Bronchial epithelial cell (primary cell): ENCODE results near the gene AUTS2. TPM values are rescaled to one million over a fixed set of nuclear protein-coding genes. Genes with fewer than 3 reads are reported as not detected.
A peak's percentile ranks its signal among the peaks of the same experiment; 100 is the strongest.

ENCODE experiments used
- DNase-seq: peaks from one replicate; pipeline ENCODE4 v3.0.0-alpha.2; 2010; ENCODE audit warnings: low read depth
- FAIRE-seq: peaks from 2 replicates; lab custom pipeline; 2011; peaks lifted over from hg19 to GRCh38; lab: Jason Lieb, UNC
- H3K27me3 ChIP-seq: 2 replicates; pipeline ENCODE4 v1.5.1; 2011; ENCODE audit warnings: low read length; ENCODE audit not compliant: control insufficient read depth, insufficient read depth
- H3K36me3 ChIP-seq: 2 replicates; pipeline ENCODE4 v1.5.1; 2011; ENCODE audit warnings: low read length; ENCODE audit not compliant: control insufficient read depth, insufficient read depth
- H3K4me3 ChIP-seq: 2 replicates; pipeline ENCODE4 v1.5.1; 2011; ENCODE audit warnings: mild to moderate bottlenecking, low read depth, low read length, control low read depth
- total RNA-seq: library from RNA; depleted of rRNA; stranded (reverse); fragments of >200 nt; gene quantifications from 2 replicates; pipeline ENCODE4 v1.2.1, GENCODE V29; 2014
- TF ChIP-seq, protein P1 (sequence below): IDR thresholded peaks from 2 replicates; pipeline ENCODE4 v1.5.1; 2011; ENCODE audit warnings: mild to moderate bottlenecking, moderate library complexity, low read length, control low read depth, inconsistent platforms; ENCODE audit not compliant: insufficient read depth, severe bottlenecking

Gene AUTS2
- total RNA-seq, 1 donor from 2014 or later, result 9.5 TPM

DNA sequence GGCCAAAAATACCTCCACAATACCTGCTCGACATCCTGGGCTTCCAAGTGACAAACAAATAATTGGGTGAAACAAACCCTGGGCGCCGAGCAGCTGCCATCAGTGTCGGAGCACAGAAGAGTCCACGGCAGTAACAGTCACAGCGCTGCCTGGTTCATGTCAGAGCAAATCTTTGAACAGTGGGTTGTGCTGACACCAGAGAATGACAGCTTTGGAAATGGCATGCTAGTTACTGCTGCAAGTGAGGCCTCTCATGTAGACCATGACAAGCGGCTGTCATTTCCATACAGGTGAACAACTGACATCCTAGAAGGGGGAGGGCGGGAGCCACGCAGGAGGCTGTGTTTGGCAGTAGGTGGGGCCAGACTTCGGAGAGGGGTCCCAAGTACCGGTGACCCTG lies 1113.2 kb downstream of the AUTS2 start:
- TF ChIP-seq, protein P1, sequence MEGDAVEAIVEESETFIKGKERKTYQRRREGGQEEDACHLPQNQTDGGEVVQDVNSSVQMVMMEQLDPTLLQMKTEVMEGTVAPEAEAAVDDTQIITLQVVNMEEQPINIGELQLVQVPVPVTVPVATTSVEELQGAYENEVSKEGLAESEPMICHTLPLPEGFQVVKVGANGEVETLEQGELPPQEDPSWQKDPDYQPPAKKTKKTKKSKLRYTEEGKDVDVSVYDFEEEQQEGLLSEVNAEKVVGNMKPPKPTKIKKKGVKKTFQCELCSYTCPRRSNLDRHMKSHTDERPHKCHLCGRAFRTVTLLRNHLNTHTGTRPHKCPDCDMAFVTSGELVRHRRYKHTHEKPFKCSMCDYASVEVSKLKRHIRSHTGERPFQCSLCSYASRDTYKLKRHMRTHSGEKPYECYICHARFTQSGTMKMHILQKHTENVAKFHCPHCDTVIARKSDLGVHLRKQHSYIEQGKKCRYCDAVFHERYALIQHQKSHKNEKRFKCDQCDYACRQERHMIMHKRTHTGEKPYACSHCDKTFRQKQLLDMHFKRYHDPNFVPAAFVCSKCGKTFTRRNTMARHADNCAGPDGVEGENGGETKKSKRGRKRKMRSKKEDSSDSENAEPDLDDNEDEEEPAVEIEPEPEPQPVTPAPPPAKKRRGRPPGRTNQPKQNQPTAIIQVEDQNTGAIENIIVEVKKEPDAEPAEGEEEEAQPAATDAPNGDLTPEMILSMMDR, result no peak

DNA sequence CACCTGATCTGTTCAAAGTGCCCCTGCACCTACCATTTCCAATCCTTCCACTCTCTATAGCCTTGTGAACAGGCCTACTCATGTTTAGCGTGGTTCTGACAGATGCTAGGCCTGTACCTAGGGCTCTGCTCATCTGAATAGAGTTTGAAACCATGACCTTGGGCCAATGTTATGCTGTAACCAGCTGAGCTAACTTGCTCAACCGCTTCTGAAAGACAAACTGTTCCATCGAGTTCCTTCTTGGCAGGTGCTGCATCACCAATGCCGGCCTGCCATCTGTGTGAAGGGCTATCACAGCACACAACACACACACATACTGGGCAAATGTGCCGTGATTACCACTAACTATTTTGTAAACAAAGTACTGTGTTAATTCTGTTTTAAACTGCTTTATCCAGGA lies 1114.7 kb downstream of the AUTS2 start:
- TF ChIP-seq, protein P1, result no peak
- Histone ChIP-seq H3K27me3 (no peaks in the 10 kb centered on the region), H3K4me3 (no peak overlapping the region), H3K36me3 (no peaks in the 10 kb centered on the region)
- peak; percentile 72 for FAIRE-seq
- DNase-seq, result no peak

More for the DNA sequence above, 1113.2 kb downstream of the AUTS2 start:
- Histone ChIP-seq H3K36me3 (no peaks in the 10 kb centered on the region), H3K4me3 (no peak overlapping the region), H3K27me3 (no peaks in the 10 kb centered on the region)
- FAIRE-seq (no peak), DNase-seq (no peak)

DNA sequence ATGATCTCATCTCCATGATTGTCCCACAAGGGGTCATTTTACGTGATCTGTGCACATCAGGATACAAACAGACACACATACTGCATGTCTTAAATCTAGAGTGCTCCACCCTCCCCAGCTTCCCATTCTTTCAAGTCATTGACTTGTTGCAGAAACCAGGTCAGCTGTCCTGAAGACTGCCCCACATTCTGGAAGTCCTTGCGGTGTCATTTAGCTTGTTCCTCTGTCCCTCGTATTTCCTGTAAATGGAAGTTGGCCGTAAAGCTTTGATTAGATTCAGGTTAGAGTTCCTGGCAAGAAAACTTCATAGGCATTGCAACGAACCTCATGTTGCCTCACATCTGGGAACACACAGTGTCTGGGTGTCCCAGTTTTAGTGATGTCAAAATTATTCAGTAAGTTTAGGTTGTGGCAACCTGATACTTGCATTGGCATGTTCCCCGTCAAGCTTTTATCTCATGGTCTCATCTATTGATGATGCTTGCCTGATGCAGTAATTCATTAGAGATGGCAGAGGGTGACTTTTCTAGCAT lies 1116.3 kb downstream of the AUTS2 start:
- no peak for FAIRE-seq
- H3K36me3 ChIP-seq, result no peaks in the 10 kb centered on the region

DNA sequence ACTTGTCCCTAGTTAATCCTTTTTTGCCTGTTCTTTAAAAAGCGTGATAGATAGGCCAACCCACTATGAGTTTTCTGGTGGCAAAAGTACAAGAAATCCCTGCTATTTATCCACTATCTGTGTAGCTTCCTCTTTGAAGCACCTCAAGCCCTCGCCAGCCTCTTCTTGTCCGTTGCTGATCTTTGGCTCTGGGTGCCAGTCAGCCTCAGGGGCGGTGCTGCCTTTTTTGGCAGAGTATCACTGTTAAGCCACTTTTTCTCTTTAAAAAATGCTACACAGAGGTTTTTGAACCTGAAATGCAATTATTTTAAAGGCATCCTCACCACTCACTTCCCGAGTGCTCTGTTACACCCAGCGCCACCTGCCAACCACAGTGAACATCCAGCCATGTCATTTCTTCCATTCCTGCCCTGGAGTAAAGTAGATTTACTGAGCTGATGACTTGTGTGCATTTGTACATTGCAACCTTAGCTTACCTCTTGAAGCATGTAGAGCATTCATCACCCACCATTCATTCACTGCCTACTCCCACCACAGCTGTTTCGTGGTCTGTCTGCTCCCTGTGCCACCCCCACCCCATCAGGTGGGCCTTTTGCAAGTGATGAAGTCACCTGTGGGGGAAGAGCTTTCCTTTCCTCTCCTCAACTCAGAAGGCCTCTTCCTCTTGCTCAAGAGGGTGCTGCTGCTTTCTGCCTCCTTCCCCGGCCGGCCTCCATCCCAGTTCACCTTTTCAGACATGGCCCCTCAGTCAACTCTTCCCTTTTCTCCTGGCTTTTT lies 1119.5 kb downstream of the AUTS2 start:
- no peaks in the 10 kb centered on the region for H3K27me3 ChIP-seq
- no peak for FAIRE-seq
- no peak overlapping the region for H3K4me3 ChIP-seq
- no peak for DNase-seq
- TF ChIP-seq, protein P1, result no peak
- H3K36me3 ChIP-seq, result no peaks in the 10 kb centered on the region

More for the DNA sequence above, 1116.3 kb downstream of the AUTS2 start:
- TF ChIP-seq, protein P1, result no peak
- DNase-seq, result no peak
- no peak overlapping the region for H3K4me3 ChIP-seq
- no peaks in the 10 kb centered on the region for H3K27me3 ChIP-seq

DNA sequence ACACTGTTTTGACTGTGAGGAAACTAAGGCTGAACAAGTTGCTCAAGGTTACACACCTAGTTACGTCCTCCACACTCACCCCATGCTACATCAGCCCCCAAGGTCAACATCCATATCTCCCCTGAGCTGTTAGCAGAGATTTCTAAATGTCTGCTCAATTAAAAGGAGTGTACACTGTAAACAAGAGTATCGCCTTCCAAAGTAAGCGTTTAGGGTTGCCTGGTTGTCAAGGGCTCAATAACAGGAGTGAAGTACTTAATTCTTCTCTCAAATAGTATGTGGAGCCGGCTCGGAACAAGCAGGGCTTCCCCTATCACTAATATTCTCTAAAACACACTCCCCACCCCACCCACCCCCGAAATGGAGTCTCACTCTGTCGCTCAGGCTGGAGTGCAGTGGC lies 1120.8 kb downstream of the AUTS2 start:
- Histone ChIP-seq H3K36me3 (peaks cover 1% of the 10 kb centered on the region), H3K27me3 (no peaks in the 10 kb centered on the region), H3K4me3 (no peak overlapping the region)
- DNase-seq (no peak), FAIRE-seq (no peak)
- TF ChIP-seq, protein P1, result no peak
